Stimulated activated CD4-positive, alpha-beta T cell treated with anti-CD3 and anti-CD28 coated beads, Interleukin-15, amount 100 ng/mL, for 48 hours (primary cell): ENCODE measurements around the gene CEACAM21.
"Not testable (repeated sequence)": the region's sequence is repeated elsewhere in the genome, so short reads cannot be mapped to it uniquely, and the experiment has no call there.

Source experiments
- DNase-seq, 2 donors: peaks; one replicate each; pipeline ENCODE4 v3.0.0-alpha.2; 2020; ENCODE audit warnings: low read depth in 2 of 2

Gene CEACAM21

DNA sequence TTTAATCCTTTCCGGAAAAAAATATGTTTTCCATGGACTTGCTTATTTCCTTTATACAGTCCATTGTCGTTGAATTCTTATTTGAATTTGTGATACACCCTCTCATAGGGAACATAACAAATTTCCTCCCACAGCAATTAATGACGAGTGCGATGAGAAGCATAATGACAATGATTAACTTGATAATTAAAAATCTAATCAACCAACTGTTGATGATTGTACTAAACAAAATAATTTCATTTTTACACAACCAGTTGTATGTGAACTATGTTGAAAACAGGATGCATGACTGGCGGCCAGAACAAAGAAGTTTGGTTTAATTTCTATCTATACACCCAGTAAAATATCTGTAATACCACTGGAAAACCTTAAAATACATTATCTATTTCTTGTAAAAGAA, 26.1 kb upstream of the CEACAM21 start:
- no peak for DNase-seq

DNA sequence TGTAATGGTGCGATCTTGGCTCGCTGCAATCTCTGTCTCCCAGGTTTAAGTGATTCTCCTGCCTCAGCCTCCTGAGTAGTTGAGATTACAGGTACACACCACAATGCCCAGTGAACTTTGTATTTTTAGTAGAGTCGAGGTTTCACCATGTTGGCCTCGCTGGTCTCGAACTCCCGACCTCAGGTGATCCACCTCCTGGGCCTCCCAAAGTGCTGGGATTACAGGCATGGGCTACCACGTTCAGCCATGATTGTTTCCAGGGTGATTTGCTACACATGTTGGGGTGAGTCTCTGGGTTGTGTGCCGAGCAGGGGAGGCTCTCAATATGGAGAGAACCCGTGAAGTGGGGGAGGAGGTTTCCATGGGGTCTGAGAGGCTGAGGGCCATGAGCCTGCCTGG, 24.8 kb upstream of the CEACAM21 start:
- DNase-seq, result no peak

DNA sequence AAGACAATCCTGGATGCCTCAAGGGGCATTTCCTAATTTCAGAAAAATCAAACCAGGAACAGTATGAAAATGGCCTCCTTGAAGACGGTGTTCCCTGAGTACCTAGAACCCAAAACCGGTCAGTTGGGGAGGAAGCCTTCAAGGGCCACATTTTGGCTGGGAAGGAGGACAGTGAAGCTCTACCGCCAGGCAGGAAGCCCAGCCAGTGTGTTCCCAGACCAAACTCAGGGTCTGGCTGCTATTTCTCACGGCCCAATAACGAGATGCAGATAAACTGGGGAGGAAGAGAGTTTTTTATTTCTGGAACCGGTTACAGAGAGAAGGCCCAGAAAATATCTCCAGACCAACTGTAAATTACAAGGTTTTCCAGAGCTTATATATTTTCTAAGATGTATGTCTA, 24.3 kb upstream of the CEACAM21 start:
- no peak for DNase-seq

DNA sequence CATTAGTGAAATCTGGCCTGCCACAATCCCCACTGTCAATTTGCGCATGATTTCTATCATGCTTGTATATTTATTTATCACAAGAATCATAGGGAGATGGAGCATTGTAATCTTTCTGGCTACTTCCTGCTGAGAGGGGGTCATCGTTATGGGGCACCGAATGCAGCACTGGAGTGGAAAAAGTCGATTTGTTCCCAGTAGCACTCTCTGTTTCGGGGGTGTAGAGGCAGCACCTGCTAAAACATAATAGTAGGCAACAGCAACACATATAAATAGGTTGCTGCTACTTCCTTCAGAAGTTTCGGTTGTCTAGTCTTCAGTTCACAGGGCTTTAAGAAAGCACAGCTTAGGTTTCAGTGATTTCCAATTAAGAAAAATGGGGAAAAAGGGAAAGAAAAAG, 23.4 kb upstream of the CEACAM21 start:
- DNase-seq, result no peak

DNA sequence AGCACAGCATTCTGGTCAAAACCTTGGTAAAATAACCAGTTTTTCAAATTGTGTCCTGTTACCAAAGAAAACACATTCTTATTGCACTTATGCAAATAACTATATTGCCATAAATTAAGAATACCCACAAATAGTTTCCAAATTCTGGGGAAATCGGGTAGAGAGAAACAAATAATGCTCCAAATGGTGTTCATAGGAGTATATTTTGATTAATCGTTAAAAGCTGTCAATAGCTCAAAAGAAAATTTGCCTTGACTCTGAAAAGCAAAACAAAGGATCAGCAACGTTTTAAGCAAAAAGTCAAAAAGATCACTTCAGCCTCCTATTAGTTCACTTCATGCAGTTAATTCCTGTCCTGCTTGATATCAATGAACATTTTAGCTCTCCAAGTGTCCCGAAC, 22.2 kb upstream of the CEACAM21 start:
- no peak for DNase-seq

DNA sequence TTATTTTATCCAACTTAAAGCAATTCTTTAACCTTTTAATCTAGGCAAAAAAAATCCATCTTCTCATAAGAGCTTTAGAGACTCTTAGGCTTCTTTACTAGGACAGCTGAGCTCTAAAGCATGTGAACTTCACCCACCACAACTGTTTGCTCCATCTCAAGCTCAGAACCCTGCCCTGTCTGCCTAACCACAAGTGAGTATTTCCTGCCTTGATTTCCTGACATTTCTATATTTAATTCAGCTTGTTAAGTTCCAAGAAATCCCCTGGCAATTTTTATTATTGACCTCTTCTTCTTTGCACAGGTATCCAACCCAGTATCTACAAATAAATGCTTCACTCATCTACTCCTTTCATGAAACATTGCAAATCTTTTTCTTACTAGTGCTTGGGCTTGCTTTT, 21.1 kb upstream of the CEACAM21 start:
- no peak for DNase-seq

DNA sequence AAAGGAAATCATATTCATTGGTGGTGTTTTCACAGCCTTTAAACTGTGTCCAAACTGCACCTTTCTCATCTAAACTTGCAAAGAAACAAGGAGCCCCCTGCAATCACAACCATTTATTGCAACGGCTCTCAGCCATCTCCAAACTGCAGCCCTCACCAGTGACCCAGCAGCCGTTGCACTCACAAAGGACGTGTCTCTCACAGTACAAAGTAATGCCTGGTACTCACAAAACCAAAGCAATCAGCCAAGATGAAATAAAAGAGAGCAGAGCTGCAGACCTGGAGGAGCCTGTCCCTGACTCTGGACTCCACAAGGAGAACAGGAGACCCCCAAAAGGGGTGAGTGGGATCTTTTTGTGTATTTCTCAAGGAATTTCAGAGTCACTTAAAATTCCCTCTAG, 20.2 kb upstream of the CEACAM21 start:
- DNase-seq, result no peak

DNA sequence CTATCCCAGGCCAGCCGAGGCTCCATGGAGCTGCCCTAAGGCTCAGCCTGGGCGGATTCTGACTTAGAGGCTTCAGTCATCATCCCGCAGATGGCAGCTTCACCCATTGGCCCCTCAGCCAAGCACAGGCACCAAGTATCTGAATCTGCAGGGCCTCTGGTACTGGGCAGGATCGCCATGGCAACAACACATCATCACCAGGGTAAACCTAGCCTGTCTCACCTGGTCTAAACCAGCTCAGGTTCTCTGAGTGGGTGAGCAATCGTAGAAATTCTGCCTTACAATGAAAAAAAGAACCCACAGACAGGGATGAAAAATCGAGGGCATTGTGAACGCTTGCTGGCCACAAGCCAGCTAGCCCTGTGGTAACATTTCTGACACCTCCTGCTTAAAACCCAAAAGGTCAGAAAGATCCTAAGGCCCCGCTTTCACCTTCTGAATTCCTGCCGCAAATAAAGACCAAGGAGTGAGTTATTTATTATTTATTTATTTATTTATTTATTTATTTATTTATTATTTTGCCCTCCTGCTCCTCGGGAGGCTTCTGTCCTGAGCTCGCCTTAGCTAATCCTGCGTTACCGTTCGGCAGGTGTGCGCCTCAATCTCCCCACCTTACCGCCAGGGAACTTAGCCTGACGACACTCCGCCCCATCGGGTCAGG, 12.0 kb upstream of the CEACAM21 start:
- no peak for DNase-seq

DNA sequence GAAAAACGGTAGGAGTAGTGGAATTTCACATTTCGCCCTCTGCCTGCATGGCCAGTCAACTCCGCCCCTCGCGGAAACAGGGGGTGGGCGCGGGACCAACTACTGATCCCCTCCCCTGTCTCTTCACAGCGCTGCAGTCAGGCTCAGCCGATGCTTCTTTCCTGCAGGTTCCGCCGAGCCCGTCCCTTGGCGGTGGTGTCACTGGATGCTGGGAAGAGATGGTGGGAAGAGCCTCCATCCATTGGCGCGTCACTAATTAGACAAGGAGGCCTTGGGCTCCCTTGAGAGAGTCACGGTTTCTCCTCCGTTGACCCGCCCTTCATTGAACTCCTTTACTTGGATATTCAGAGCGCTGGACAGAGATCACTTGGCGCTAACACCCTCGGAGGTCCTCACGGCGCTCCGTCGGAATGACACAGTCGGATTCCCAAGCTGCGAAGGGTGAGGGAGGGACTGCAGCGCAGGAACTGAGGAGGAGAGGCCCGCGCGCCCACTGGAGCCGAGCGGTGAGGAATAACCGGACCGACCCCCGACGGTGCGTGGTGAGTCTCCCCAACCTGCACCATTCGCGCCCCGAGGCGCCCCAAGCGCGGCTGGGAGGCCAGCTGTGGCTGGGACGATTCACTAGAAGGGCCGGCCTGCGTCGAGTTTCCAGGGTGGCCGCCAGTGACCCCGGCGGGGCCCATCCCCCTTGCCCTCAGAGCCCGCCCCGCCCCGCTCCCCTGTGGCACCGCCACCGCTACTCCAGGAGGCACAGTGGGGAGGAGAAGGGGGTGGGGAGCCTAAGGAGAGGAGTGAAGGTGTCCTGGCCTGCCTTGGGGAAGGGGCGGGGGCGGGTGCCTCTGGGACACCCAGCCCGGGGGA, 11.2 kb upstream of the CEACAM21 start:
- no peak for DNase-seq

DNA sequence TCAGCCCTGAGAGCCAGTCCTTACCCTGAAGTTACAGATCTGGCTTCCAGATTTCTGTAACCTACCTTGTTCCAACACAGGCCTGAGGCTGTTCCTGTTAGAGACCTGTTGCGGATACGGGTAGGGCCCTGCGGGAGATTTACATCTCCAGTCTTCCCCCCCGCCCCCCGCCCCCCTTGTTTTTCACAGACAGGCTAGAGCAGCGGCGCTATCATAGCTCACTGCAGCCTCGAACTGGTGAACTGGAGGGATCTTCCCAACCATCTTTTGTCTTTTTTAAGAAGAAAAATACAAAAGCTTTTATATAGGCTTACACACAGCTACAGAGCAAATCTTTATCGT, 10.6 kb upstream of the CEACAM21 start:
- DNase-seq, result no peak

DNA sequence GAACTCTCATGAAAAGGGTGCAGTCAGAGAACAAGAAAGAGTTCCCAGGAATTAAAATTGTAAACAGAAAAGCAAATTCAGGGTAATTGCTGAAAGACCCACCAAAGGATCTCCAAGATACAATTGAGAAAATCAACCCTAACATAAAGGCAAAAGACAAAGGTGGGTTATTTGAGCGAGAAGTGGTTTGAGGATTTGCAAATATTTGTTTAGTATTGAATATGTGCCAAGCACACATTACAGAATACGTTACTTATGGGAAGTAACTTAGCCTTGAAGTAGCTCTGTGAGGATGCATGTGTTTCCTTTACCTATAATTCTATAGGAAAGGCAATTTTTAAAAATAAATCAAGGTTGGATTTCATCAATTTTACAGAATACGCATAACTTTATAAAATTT, 10.0 kb upstream of the CEACAM21 start:
- DNase-seq, result no peak

DNA sequence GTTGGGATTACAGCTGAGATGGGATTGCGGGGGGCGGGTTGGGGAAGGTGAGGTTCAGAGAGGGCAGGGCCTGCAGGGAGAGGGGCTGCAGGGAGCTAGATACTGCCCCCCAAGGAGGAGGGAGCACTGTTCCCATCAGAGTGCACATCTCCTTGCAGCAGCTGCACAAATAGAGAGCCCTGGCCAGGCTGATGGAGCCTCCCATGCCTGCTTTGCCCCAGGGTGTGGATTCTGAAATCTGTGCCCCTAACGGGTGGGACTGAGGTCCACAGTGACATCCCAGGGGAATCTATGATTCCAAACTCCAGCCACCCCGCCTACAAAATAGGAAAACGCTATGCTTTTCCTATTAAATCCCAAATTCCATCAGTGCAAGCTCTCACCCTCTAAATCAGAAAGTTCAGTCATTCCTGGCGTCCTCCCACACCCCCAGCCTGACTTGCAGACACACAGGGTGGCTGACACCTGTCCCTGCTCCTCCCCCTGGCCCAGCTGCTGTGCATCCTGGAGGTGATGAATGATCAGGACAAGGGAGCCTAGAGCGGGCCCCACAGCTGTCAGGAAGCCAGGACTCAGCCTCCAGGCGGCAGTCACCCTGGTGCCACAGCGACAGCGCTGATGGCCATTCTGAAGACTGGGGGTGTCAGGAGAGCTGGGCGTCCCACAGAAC, 6.3 kb upstream of the CEACAM21 start:
- DNase-seq, result no peak

DNA sequence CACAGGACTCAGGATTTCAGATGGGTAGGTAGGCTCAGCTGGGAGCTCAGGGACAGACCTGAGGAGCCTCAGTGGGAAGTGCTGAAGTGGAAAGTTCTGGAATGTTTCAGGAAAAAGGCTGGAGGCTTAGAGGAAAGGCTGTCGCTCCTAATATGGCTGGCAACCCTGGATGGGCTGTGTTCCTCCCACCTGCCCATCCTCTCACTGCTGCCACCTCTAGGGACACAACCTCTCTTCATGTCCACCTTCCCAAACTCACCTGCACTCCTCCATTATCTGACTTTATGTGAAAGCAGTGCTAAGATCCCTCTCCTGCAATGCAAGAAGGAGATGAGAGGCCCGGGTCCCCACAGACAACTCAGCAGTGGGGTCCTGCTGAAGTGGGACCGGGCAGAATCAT, 5.8 kb upstream of the CEACAM21 start:
- no peak for DNase-seq

DNA sequence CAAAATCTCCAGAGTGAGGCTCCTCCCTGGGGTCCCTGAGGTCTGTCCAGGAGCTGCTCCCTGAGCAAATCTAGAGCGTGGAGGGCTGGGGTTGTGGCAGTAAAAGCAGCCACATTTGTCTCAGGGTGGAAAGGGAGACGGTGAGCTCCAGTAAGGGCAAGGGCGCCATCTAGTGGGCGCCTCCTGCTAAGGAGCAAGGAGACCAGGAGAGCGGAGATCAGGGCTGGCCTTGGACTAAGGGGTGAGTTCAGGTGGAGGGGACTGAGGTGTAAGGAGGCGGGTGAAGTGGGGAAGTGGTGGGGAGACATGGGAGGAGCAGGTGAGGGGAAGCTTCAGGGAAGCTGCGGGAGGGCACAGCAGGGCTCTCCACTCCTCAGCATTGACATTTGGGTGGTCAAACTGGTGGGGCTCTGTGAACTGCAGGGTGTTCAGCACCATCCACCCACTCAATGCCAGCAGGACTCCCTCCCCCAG, 5.3 kb upstream of the CEACAM21 start:
- peak; percentile 73 to 82 for DNase-seq

DNA sequence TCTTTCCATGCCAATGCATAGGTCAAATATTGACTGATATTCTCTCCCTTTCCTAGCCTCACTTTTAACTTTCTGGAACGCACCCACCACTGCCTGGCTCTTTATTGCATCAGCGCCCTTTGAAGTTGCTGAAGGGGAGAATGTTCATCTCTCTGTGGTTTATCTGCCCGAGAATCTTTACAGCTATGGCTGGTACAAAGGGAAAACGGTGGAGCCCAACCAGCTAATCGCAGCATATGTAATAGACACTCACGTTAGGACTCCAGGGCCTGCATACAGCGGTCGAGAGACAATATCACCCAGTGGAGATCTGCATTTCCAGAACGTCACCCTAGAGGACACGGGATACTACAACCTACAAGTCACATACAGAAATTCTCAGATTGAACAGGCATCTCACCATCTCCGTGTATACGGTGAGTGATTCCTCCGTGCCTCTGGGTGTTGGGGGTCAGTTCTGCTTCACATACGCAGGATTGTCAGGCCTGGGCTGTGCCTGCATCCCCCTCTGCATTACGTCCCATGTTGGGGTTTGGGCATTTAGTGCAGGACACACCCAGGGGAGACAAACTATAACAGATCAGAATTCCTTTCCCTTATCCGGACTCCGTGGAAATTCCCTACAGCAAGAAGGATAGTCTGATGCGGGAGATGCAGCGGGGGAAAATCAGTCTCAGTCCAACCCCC, 1.3 kb downstream of the CEACAM21 start:
- no peak for DNase-seq

DNA sequence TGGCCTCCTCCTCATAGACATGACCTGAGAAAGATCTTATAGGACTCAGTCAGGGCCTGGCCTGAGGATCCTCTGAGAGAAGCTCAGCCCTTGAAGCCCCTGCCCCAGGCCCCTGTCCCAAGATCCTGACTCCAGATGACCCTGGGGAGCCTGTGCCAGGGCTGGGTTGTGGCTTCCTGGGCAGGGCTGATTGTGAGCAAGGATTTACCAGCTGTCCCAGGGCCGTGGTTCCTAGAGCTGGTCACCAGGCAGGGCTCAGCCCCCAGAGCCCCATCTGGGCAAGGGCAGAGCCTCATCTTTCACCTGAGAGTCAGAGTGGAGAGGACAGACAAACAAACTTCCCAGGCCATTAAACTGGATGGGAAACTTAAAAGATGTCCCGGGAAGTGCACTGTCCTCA, 1.9 kb downstream of the CEACAM21 start:
- DNase-seq, result no peak

DNA sequence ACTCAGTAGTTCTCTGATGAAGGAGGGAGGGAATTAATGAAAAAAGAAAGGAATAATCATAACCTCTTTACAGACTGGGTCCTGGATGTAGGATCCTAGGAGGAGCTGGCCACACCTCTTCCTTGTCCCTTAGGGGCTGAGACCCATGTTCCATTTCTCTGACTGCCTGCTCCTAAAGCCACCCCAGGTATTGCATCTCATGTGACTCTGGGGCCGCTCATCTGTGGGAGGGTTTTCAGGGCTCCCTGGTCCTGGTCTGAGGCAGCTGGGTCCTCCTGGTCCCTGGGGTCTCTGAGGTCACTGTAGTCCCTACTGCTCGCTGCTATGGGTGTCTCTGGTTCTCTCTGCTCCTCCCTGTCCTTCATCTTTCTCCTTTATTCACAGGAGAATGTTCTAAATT, 2.9 kb downstream of the CEACAM21 start:
- DNase-seq, result no peak

DNA sequence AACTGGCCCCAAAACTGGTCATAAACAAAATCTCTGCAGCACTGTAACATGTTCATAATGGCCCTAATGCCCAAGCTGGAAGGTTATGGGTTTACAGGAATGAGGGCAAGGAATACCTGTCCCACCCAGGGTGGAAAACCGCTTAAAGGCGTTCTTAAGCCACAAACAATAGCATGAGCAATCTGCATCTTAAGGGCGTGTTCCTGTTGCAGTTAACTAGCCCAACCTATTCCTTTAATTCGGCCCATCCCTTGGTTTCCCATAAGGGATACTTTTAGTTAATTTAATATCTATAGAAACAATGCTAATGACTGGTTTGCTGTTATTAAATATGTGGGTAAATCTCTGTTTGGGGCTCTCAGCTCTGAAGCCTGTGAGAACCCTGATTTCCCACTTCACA, 5.1 kb downstream of the CEACAM21 start:
- DNase-seq, result not testable (repeated sequence)

DNA sequence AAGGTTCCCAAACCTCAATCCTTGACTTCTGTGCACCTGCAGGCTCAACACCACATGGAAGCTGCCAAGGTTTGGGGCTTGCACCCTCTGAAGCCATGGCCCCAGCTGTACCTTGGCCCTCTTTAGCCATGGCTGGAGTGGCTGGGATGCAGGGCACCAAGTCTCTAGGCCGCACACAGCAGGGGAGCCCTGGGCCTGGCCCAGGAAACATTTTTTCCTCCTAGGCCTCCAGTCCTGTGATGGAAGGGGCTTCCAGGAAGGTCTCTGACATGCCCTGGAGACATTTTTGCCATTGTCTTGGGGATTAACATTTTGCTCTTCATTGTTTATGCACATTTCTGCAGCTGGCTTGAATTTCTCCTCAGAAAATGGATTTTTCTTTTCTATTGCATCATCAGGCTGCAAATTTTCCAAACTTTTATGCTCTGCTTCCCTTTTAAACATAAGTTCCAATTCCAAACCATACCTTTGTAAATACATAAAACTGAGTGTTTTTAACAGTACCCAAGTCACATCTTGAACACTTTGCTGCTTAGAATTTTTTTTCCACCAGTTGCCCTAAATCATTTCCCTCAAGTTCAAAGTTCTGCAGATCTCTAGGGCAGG, 6.7 kb downstream of the CEACAM21 start:
- not testable (repeated sequence) for DNase-seq

DNA sequence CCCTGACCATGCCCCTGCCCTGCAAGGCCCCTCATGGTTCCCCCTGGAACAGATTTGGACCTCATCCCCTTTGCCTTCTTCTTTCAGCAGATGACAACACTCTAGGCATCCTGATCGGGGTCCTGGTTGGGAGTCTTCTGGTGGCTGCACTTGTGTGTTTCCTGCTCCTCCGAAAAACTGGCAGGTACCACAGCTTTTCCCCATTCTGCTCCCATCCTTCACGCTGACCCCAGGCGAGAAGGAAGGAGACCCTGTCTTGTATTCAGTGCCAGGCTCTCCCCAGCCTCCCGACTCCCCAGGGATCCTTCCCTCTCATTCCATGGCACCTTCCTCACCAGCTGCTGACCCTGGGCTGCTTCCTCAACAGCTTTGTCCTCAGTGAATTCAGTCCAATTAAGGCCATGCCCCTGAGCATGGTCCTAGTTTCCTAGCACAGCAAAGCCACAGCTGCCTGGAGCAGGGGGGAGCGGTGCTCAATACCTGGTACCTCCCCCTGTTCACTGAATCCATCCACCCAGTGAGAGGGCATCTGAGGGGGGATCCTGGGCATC, 8.4 kb downstream of the CEACAM21 start:
- DNase-seq, result no peak

DNA sequence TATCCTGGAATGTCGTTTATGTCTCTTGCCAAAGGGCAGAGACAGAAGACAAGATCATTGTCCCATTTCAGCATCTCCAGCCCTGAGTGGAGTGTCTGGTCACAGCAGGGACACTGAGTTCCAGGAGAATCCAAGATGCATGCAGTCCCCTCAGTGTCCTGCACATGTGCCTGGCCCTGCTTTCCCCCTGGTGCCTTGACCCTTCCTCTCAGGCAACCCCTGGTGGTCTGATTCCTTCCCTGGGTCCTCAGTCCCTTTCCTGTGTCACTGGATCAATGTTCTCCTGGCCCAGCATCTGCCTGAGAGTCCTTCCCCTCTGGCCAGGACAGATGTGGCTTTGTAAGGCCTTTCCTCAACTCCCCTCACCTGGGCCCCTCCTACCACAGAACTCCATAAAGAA, 9.0 kb downstream of the CEACAM21 start:
- DNase-seq, result no peak

DNA sequence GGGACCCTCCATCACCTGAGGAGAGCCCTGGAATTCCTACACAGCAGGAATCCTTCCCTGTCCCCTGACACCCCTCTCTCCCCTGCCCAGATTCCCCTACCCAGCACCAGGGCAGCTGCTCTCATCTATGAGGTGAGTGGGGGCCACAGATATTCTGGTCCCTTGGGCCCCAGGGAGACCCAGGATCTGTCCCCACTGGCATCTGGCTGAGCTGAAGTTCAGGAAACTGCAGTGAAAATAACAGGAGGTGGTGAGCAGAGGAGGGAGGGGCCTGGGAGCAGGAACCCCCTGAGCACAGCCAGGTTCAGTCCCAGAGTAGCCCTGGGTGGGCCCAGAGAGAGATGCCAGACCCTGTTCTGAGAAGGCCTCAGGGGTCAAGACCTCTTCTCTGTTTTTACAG, 10.1 kb downstream of the CEACAM21 start:
- DNase-seq, result no peak
